HEK293 (cell line): ENCODE data around the gene LARP1B.
"Not testable (repeated sequence)": the region's sequence is repeated elsewhere in the genome, so short reads cannot be mapped to it uniquely, and the experiment has no call there.

Experiments used
- CTCF ChIA-PET: fragments of 350-600 bp; formaldehyde crosslinking; extraction: SDS; loops from one replicate; lab custom pipeline; 2021; ENCODE audit warnings: antibody characterized with exemption; lab: Yijun Ruan, JAX
- POLR2A ChIA-PET: fragments of 300-600 bp; formaldehyde crosslinking; extraction: SDS; loops from one replicate; lab custom pipeline; 2020; ENCODE audit warnings: antibody characterized with exemption, inconsistent platforms; lab: Yijun Ruan, JAX
- H3K27ac ChIP-seq: fragments of 200-500 bp; sonication (Bioruptor generic); 2 replicates; pipeline ENCODE4 v1.5.1; 2014; ENCODE audit warnings: low read depth, low read length, control low read depth, inconsistent platforms; ENCODE audit errors: extremely low read depth
- H3K36me3 ChIP-seq, 2 experiments: fragments of 200-500 bp in 1 of 2; sonication (Bioruptor generic) in 1 of 2; 1 replicate in 1 of 2; 2 replicates in 1 of 2; pipeline ENCODE4 v1.5.1; 2014 to 2017; ENCODE audit warnings: inconsistent platforms in 2 of 2, low read length in 2 of 2; ENCODE audit not compliant: control insufficient read depth in 2 of 2, insufficient read depth in 1 of 2
- H3K4me1 ChIP-seq: fragments of 200-500 bp; sonication (Bioruptor generic); 2 replicates; pipeline ENCODE4 v1.5.1; 2014; ENCODE audit warnings: mild to moderate bottlenecking, low read length, inconsistent platforms; ENCODE audit not compliant: control insufficient read depth, insufficient read depth
- H3K4me3 ChIP-seq: 2 replicates; pipeline ENCODE4 v1.5.1; 2011; ENCODE audit warnings: low read depth, mild to moderate bottlenecking, control low read depth, low read length, moderate library complexity
- H3K9me3 ChIP-seq: fragments of 200-500 bp; sonication (Bioruptor generic); 2 replicates; pipeline ENCODE4 v1.5.1; 2014; ENCODE audit warnings: low read depth, low read length, inconsistent platforms; ENCODE audit not compliant: control insufficient read depth, insufficient read depth
- BCL11B ChIP-seq: fragments of 450-650 bp; formaldehyde crosslinking; IDR thresholded peaks from 2 replicates; pipeline ENCODE4 v1.5.1; 2016; ENCODE audit warnings: low read depth, missing biosample characterization, missing genetic modification characterization
- GLI2 ChIP-seq: fragments of 450-650 bp; formaldehyde crosslinking; IDR thresholded peaks from 2 replicates; pipeline ENCODE4; 2017; ENCODE audit warnings: missing biosample characterization, missing genetic modification characterization, low read depth, borderline replicate concordance
- IKZF3 ChIP-seq: fragments of 450-650 bp; IDR thresholded peaks from 2 replicates; pipeline ENCODE4 v1.5.0; 2018; ENCODE audit warnings: missing biosample characterization, mild to moderate bottlenecking, missing genetic modification characterization, moderate library complexity
- KLF10 ChIP-seq: fragments of 450-650 bp; IDR thresholded peaks from 2 replicates; pipeline ENCODE4 v1.5.1; 2018; ENCODE audit warnings: missing biosample characterization, mild to moderate bottlenecking, missing genetic modification characterization
- SCRT1 ChIP-seq: fragments of 450-650 bp; formaldehyde crosslinking; IDR thresholded peaks from 2 replicates; pipeline ENCODE4 v1.5.1; 2016; ENCODE audit warnings: missing biosample characterization, missing genetic modification characterization, borderline replicate concordance
- SETDB1 ChIP-seq: IDR thresholded peaks from one replicate; pipeline ENCODE4 v1.6.1; 2017; ENCODE audit warnings: mild to moderate bottlenecking, low read length, moderate library complexity, mixed read lengths; ENCODE audit not compliant: insufficient read length
- ZNF112 ChIP-seq: fragments of 450-650 bp; formaldehyde crosslinking; IDR thresholded peaks from 2 replicates; pipeline ENCODE4 v1.5.0; 2017; ENCODE audit warnings: missing biosample characterization, missing genetic modification characterization
- ZNF138 ChIP-seq: fragments of 450-650 bp; formaldehyde crosslinking; IDR thresholded peaks from 2 replicates; pipeline ENCODE4 v1.5.1; 2016; ENCODE audit warnings: missing biosample characterization, missing genetic modification characterization, borderline replicate concordance
- ZNF140 ChIP-seq: fragments of 450-650 bp; formaldehyde crosslinking; IDR thresholded peaks from 2 replicates; pipeline ENCODE4 v1.5.1; 2016; ENCODE audit warnings: missing biosample characterization, missing genetic modification characterization
- ZNF202 ChIP-seq: fragments of 450-650 bp; formaldehyde crosslinking; IDR thresholded peaks from 2 replicates; pipeline ENCODE4 v1.5.1; 2016; ENCODE audit warnings: missing biosample characterization, missing genetic modification characterization, borderline replicate concordance
- ZNF302 ChIP-seq: fragments of 450-650 bp; formaldehyde crosslinking; IDR thresholded peaks from 2 replicates; pipeline ENCODE4 v1.5.1; 2016; ENCODE audit warnings: missing biosample characterization, missing genetic modification characterization, low read depth
- ZNF335 ChIP-seq: fragments of 450-650 bp; formaldehyde crosslinking; conservative IDR thresholded peaks from 2 replicates; pipeline ENCODE4 v1.5.1; 2016; ENCODE audit warnings: missing biosample characterization, missing genetic modification characterization
- ZNF37A ChIP-seq: fragments of 450-650 bp; IDR thresholded peaks from 2 replicates; pipeline ENCODE4 v1.5.1; 2018; ENCODE audit warnings: missing biosample characterization, missing genetic modification characterization
- ZNF416 ChIP-seq: fragments of 450-650 bp; formaldehyde crosslinking; IDR thresholded peaks from 2 replicates; pipeline ENCODE4 v1.5.1; 2016; ENCODE audit warnings: missing biosample characterization, missing genetic modification characterization
- ZNF521 ChIP-seq: fragments of 450-650 bp; formaldehyde crosslinking; IDR thresholded peaks from 2 replicates; pipeline ENCODE4 v1.5.1; 2017; ENCODE audit warnings: missing biosample characterization, mild to moderate bottlenecking, missing genetic modification characterization
- ZNF621 ChIP-seq: fragments of 450-650 bp; formaldehyde crosslinking; IDR thresholded peaks from 2 replicates; pipeline ENCODE4 v1.5.1; 2017; ENCODE audit warnings: missing biosample characterization, missing genetic modification characterization
- ZNF624 ChIP-seq: fragments of 450-650 bp; formaldehyde crosslinking; IDR thresholded peaks from 2 replicates; pipeline ENCODE4 v1.5.1; 2017; ENCODE audit warnings: missing biosample characterization, missing genetic modification characterization
- ZNF660 ChIP-seq: fragments of 450-650 bp; IDR thresholded peaks from 2 replicates; pipeline ENCODE4 v1.5.1; 2018; ENCODE audit warnings: missing biosample characterization, mild to moderate bottlenecking, missing genetic modification characterization
- ZNF664 ChIP-seq: fragments of 450-650 bp; formaldehyde crosslinking; IDR thresholded peaks from 2 replicates; pipeline ENCODE4 v1.5.1; 2016; ENCODE audit warnings: missing biosample characterization, missing genetic modification characterization
- ZNF76 ChIP-seq: fragments of 450-650 bp; formaldehyde crosslinking; IDR thresholded peaks from 2 replicates; pipeline ENCODE4; 2016; ENCODE audit warnings: low read depth, missing biosample characterization, missing genetic modification characterization, borderline replicate concordance
- TF ChIP-seq, protein P1 (sequence below): fragments of 450-650 bp; formaldehyde crosslinking; IDR thresholded peaks from 2 replicates; pipeline ENCODE4 v1.5.1; 2016; ENCODE audit warnings: missing biosample characterization, missing genetic modification characterization
- TF ChIP-seq, protein P2 (sequence below): fragments of 450-650 bp; formaldehyde crosslinking; IDR thresholded peaks from 2 replicates; pipeline ENCODE4 v1.5.1; 2016; ENCODE audit warnings: missing biosample characterization, missing genetic modification characterization
- TF ChIP-seq, protein P3 (sequence below): fragments of 450-650 bp; formaldehyde crosslinking; IDR thresholded peaks from 2 replicates; pipeline ENCODE4 v1.5.1; 2016; ENCODE audit warnings: missing biosample characterization, missing genetic modification characterization
- TF ChIP-seq, protein P4 (sequence below): fragments of 450-650 bp; formaldehyde crosslinking; IDR thresholded peaks from 2 replicates; pipeline ENCODE4 v1.5.1; 2016; ENCODE audit warnings: missing biosample characterization, missing genetic modification characterization

LARP1B gene

DNA sequence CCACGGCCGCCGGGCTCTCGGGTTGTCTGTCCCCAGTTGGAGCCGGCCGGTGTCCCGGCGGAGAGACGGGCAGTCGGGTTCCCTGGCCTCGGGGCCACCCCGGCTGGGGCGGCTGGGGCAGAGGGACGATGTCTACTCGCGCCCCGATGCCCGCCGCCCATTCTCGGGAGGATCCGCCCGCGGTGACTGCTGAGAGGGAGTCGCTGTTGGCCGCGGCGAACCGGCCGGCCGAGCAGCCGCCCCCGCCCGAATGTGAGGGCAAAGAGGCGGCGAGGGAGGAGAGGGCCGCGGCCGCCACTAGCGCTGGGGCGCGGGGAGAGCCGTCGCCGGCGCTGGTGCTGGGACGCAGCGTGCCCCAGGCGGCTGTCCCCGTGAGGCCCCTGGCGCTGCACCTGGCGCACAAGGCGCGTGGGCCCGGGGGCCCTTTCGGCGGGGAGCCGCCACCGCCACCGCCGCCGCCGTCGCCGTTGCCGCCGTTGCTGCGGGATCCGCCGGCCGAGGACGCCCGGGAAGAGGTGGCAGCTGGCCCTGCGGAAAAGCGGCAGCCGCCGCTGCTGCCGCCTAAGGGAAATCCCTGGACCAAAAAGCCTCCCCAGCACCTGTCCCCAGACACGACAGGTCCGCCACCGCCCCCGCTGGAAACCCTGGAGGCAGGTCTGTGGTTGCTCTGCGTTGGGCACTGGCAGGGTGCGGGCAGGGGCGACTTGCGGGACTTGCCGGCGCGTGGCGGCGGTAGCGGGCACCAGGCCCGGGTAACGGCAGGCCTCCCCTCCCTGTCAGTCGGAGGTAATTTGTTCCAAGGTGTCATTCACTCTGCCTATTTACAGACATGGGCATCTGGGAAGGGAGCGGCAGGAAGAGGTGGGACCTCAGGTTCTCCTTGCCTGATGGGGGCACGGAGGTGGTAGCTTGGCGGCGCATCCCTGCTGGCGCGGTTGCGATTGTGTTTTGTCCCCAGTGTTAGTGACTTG, 739 bp downstream of the LARP1B start (continued):
- TF ChIP-seq, protein P1, sequence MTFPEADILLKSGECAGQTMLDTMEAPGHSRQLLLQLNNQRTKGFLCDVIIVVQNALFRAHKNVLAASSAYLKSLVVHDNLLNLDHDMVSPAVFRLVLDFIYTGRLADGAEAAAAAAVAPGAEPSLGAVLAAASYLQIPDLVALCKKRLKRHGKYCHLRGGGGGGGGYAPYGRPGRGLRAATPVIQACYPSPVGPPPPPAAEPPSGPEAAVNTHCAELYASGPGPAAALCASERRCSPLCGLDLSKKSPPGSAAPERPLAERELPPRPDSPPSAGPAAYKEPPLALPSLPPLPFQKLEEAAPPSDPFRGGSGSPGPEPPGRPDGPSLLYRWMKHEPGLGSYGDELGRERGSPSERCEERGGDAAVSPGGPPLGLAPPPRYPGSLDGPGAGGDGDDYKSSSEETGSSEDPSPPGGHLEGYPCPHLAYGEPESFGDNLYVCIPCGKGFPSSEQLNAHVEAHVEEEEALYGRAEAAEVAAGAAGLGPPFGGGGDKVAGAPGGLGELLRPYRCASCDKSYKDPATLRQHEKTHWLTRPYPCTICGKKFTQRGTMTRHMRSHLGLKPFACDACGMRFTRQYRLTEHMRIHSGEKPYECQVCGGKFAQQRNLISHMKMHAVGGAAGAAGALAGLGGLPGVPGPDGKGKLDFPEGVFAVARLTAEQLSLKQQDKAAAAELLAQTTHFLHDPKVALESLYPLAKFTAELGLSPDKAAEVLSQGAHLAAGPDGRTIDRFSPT: peak; percentile 94
- TF ChIP-seq ZNF76 (tag by site-specific recombination) (peak; percentile 69; the same call in 1 of the 2 replicates), ZNF112 (tag by site-specific recombination) (no peak), SETDB1 (no peak), ZNF521 (no peak), ZNF138 (no peak), ZNF624 (tag by site-specific recombination) (no peak), KLF10 (tag by site-specific recombination) (no peak), IKZF3 (tag by site-specific recombination) (peak; percentile 76)
- TF ChIP-seq, protein P2, sequence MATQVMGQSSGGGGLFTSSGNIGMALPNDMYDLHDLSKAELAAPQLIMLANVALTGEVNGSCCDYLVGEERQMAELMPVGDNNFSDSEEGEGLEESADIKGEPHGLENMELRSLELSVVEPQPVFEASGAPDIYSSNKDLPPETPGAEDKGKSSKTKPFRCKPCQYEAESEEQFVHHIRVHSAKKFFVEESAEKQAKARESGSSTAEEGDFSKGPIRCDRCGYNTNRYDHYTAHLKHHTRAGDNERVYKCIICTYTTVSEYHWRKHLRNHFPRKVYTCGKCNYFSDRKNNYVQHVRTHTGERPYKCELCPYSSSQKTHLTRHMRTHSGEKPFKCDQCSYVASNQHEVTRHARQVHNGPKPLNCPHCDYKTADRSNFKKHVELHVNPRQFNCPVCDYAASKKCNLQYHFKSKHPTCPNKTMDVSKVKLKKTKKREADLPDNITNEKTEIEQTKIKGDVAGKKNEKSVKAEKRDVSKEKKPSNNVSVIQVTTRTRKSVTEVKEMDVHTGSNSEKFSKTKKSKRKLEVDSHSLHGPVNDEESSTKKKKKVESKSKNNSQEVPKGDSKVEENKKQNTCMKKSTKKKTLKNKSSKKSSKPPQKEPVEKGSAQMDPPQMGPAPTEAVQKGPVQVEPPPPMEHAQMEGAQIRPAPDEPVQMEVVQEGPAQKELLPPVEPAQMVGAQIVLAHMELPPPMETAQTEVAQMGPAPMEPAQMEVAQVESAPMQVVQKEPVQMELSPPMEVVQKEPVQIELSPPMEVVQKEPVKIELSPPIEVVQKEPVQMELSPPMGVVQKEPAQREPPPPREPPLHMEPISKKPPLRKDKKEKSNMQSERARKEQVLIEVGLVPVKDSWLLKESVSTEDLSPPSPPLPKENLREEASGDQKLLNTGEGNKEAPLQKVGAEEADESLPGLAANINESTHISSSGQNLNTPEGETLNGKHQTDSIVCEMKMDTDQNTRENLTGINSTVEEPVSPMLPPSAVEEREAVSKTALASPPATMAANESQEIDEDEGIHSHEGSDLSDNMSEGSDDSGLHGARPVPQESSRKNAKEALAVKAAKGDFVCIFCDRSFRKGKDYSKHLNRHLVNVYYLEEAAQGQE: no peak
- TF ChIP-seq, protein P3, sequence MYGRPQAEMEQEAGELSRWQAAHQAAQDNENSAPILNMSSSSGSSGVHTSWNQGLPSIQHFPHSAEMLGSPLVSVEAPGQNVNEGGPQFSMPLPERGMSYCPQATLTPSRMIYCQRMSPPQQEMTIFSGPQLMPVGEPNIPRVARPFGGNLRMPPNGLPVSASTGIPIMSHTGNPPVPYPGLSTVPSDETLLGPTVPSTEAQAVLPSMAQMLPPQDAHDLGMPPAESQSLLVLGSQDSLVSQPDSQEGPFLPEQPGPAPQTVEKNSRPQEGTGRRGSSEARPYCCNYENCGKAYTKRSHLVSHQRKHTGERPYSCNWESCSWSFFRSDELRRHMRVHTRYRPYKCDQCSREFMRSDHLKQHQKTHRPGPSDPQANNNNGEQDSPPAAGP: 0 out of 2 replicates have a peak, but pooled peaks have one; percentile 17

DNA sequence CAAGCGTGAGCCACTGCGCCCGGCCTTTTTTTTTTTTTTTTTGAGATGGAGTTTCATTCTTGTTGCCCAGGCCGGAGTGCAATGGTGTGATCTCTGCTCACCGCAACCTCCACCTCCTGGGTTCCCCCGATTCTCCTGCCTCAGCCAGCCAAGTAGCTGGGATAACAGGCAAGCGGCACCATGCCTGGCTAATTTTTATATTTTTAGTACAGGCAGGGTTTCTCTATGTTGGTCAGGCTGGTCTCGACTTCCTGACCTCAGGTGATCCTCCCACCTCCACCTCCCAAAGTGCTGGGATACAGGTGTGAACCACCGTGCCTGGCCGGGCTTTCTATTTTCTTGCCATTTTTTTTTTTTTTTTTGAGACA, 5.3 kb downstream of the LARP1B start:
- H3K27ac ChIP-seq, CTCF ChIA-PET, H3K4me3 ChIP-seq, H3K9me3 ChIP-seq, H3K4me1 ChIP-seq, H3K36me3 ChIP-seq, POLR2A ChIA-PET: not testable (repeated sequence)

DNA sequence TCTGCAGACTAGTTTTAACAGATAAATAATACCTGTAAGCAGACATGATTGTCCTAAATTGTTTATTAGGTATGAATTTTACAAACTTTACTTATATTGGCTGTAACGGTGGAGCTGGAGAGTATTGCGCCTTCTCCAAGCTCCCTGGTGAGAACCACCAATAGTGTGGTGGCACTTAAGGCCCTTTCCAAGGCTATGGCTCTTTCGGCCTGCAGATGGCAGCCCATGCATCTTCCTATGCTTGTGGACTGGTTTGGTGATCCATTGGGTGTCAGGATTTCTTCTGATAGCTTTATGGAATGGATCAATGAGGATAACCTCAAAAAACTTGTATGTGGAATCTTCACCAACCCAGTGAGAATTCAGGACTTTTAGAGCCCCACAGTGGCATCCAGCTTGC, 7.8 kb downstream of the LARP1B start:
- Histone ChIP-seq H3K9me3 (no peaks in the 10 kb centered on the region), H3K4me1 (no peaks in the 10 kb centered on the region), H3K27ac (no peak overlapping the region), H3K4me3 (no peak overlapping the region), H3K36me3 (no peaks in the 10 kb centered on the region)
- CTCF ChIA-PET: interaction anchor here (0.6 to 1.2 kb wide), 3 partner anchors 9 to 99 kb away, joined by 3 to 4 read pairs (median 4); no protein-coding TSS in a partner anchor
- POLR2A ChIA-PET: no interaction called here
- TF ChIP-seq GLI2 (tag by site-specific recombination) (no peak), ZNF202 (tag by site-specific recombination) (no peak), ZNF140 (tag by site-specific recombination) (no peak), ZNF335 (tag by site-specific recombination) (no peak), ZNF621 (tag by site-specific recombination) (no peak), ZNF660 (tag by site-specific recombination) (no peak), ZNF416 (tag by site-specific recombination) (no peak), SCRT1 (tag by site-specific recombination) (no peak), ZNF37A (tag by site-specific recombination) (no peak), BCL11B (tag by site-specific recombination) (no peak), ZNF302 (tag by site-specific recombination) (no peak), ZNF664 (tag by site-specific recombination) (no peak)
- TF ChIP-seq, protein P4, sequence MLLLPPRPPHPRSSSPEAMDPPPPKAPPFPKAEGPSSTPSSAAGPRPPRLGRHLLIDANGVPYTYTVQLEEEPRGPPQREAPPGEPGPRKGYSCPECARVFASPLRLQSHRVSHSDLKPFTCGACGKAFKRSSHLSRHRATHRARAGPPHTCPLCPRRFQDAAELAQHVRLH (tag by site-specific recombination): no peak
